ENCODE data around the gene KLF16.

KLF16 gene

DNA sequence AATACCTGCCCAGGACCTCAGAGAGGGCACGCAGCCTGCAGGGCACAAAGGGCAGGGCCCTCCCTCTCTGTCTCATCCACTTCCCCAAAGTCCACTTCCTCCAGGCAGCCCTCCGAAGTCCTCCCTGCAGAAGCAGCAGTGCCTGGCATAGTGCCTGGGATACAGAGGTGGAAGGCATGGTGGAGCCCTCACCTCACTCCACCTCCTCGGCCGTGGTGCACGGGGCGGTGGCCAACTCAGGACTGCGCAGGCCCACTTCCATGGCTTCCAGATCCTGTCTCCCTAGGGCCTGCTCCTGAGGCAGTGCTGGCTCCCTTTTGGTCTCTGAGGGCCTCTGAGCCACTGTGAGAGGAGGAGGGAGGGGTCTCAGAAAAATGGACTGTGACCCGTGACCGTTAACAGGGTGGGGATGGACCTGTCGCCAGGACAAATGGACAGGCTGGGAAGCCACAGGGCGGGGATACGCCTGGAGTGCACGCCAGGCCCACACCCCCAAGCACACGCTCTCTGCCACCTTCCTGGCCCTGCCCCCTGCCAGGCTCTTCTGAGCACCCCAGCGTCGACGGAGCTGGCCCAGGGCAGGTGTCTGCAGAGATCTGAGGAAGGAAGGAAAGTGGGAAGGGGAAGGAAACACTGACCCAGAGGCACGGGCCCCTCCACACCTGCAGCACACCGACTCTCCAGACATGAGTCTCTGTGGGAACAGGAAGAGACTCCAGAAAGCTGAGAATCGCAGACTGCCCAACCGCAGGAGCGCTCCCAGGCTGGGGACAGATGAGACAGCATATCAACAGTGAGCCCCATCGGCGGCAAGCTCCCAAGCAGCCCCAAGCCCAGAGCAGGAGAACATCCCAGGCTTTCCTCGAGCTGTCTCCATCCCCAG, 23.5 kb downstream of the KLF16 start:
- DNase-seq, result no peak

DNA sequence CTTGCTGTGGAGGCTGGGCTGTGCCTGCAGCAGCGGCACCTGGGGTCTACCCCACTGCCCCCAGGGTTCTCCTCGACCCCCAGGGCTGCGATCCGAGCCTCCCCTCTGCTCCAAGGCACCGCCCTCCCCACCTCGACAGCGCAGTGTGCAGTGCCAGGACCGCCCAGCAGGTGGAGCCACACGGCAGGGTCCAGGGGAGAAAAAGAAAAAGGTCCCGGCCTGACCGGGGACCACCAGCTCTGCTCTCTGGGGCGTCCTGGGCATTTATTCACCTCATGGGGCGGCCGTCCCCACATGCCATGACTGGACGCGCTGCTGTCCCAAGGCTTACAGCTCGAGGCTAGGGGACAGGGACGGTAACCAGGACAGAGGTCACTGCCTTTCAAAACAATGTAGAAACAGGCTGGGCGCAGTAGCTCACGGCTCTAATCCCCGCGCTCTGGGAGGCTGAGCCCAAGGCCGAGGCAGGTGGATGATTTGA, 25.7 kb downstream of the KLF16 start:
- DNase-seq, result peak; percentile 89

DNA sequence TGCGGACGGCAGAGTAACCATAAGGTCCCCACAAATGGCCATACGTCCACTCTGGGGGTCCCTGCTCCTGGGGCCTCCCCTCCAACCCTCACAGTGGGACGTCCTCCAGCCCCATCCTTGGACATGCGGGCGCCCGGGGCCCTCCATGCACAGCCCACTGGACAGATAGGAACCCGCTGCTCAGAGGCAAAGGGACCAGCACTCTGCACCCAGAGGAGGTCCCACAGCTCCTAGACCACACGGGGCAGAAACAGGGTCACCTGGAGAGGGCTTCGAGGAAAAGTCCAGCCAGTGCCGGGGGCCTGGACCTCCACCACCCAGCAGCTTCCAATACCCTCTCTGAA, 26.2 kb downstream of the KLF16 start:
- DNase-seq, result no peak

DNA sequence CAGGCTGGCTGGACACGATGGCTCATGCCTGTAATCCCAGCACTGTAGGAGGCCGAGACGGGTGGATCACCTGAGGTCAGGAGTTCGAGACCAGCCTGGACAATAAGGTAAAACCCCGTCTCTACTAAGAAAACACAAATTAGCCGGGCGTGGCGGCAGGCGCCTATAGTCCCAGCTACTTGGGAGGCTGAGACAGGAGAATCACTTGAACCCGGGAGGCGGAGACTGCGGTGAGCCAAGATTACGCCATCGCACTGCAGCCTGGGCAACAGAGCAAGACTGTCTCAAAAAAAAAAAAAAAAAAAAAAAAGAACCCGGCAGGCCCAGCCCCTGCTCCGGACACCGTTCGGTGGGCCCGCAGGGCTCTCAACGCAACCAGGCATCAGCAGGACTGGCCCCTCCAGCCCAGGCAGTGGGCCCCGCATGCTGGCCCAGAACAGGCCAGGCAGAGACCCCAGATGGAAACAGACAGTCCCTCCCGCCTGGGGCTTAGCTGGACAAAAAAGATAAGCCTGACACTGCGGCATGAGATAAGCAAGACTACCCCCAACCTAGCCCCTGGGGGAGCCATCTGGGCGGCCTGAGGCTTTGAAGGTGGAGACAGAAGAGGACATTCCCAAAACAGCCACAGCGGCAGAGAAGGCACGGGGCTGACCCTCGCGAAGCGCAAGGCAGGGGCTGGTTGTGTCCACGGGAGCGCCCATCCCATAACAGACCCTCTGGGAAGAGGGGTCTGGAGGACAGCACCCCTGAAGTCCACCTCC, 26.7 kb downstream of the KLF16 start:
- DNase-seq, result no peak

DNA sequence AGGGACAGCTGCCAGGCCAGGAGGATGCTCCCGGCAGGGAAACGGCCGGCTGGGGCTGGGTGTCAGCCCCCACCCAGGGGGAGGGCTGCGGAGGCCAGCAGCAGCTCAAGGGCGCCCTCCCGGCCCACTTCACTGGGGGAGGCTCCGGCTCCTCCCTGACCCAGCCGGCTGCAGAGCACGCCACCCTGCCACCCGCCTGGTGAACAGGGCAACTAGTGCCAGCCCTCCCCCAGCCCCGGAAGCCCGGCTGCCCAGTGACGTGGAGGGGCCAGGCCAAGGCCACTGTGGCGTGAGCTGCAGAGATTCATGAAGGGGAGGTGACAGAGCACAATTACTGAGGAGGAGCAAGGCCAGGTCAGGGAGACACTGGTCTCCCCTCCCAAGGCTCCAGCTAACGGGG, 29.8 kb downstream of the KLF16 start:
- no peak for DNase-seq

DNA sequence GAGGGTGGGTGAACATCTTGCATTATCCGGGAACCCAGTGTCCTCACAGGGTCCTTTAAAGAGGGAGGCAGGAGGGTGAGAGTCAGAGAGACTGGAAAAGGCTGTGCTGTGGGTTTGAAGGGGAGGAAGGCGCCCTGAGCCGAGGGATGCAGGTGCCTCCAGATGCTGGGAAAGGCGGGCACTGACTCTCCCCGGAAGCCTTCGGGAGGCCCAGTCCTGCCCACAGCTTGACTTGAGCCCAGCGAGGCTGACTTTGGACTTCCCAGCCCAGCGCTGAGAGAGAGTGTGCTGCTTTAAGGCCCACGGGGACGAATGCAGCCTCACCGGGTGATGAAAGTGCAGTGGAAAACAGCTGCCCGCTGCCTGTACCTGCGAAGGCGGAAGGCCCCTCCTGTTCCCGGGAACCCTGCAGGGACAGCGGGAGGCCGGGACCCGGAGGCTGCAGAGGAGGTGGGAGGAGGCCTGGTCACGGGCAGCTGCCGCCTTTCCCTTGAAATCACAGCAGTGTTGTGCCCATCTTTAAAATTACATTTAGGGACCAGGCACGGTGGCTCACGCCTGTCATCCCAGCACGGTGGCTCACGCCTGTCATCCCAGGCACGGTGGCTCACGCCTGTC, 31.2 kb downstream of the KLF16 start:
- no peak for DNase-seq

DNA sequence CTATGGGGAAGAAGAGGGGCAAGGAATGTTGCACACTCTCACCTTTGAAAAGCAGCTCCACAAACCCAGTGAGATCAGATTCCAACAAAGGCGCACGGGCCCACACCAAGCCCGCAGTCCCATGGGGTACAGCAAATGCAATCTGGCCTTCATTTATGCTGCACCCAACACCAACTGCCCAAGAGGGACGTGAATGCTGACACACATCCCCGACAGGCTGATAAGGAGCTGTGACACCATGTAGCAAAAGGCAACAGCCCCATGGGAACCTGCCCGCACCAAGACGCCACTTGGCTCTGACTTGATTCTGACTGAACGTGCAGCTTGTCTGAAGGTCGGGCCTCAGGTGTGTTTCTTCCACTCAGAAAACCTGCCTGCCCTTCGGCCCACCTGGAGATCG, 32.4 kb downstream of the KLF16 start:
- no peak for DNase-seq

DNA sequence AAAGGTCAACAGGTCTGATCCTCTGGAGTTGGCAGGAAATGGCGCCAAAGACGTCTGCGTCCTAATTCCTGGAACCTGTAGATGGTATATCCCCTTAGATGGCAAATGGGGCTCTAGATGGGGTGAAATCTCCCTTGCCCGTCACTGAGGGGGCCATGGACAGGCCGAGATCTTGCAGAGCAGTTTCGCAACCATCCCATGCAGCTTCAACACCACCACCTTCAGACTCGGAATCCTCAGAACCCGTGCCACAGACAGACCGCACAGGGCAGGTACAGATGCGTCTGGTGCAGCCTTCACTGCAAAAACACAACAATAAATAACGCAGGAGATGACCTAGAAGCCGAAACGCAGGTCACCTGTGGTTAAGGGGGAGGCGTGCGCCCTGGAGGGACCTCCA, 32.8 kb downstream of the KLF16 start:
- no peak for DNase-seq

DNA sequence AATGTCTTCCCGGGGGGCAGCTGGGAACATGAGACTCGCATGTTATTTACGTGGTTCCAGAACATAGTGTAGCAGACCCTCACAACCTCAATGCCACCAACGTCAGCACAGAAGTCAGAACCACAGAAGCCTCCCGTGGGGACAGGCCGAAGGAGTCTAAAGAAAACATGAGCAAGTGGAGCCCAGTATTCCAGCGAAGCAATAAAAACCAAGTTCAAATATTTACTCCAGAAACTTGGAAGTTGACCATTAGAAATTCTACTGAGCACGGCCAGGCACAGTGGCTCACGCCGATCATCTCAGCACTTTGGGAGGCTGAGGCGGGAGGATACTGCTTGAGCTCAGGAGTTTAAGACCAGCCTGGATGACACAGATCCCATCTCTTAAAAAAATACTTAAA, 33.4 kb downstream of the KLF16 start:
- no peak for DNase-seq

DNA sequence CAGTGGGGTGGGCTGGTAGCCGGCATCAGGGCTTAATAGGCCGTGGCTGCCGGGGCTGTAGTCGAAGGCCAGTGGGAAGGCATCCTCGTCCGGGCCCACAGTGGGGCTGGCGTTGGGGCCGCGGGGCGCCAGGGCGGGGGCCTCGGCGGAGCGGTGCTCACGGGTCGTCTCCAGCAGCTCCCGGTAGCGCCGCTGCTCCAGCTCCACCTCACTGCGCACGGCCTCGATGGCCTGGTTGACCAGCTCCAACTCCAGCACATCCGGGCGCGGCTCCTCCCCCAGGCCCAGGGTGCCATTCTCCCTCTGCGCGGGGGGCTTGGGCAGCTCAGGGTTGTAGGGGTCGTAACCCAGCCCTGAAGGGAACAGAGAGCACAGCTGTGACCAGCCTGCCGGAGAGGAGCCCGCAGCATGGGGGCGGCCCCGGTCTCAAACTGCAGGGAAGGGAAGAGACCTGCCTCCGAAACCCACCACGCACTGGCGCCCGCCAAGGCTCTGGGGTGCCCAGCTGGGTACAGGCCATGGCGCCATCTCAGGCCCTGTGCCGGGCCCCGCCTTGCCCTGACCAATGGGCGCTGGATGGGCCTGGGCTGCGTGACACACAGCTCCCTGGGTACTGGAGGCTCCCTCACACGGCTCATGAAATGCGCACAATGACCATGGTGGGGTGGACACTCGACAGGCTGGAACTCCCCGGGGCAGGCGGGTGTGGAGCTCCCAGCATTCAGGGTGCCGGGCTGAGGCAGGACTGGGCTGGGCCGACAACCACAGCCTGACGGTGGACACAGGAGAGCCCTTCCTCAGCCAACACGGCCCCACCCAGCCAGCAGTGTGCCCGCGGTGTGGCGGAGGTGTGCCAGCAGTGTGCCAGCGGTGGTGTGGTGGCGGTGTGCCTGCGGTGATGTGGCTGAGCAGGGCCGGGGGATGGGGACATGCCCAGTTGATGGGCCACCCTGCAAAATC, 34.8 kb downstream of the KLF16 start:
- DNase-seq, result no peak

DNA sequence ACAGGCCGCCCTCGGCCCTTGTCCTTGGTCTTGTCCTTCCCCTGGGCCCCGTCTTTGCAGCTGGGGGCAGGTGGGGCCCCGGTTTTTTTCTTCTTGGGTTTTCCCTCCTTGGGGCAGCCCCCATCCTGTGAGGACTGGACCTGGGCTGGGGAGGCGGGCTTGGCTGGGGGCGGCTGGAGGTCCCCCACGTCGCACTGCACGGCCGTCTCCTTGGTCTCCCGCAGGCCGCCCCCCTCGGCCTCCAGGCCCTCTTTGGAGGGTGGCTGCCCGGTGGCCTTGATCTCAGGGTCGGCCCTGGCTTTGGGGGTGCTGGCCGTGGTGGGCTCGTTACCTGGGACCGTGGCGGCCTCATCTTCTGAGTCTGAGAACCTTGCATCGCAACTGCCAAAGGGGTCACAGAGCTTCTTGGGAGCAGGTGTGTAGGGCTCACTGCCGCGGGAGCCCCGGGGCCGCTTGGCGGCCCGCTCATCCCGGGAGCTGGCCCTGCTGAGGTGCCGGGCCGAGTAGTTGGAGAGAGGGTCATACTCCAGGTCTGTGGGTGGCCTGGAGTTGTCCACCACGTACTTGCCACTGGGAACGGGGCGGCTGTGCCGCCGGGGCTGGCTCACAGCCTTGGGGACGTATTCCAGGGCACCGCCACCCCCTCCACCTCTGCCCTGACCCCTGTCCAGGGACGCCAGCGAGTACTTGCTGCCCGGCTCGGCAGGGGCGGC, 35.7 kb downstream of the KLF16 start:
- no peak for DNase-seq

DNA sequence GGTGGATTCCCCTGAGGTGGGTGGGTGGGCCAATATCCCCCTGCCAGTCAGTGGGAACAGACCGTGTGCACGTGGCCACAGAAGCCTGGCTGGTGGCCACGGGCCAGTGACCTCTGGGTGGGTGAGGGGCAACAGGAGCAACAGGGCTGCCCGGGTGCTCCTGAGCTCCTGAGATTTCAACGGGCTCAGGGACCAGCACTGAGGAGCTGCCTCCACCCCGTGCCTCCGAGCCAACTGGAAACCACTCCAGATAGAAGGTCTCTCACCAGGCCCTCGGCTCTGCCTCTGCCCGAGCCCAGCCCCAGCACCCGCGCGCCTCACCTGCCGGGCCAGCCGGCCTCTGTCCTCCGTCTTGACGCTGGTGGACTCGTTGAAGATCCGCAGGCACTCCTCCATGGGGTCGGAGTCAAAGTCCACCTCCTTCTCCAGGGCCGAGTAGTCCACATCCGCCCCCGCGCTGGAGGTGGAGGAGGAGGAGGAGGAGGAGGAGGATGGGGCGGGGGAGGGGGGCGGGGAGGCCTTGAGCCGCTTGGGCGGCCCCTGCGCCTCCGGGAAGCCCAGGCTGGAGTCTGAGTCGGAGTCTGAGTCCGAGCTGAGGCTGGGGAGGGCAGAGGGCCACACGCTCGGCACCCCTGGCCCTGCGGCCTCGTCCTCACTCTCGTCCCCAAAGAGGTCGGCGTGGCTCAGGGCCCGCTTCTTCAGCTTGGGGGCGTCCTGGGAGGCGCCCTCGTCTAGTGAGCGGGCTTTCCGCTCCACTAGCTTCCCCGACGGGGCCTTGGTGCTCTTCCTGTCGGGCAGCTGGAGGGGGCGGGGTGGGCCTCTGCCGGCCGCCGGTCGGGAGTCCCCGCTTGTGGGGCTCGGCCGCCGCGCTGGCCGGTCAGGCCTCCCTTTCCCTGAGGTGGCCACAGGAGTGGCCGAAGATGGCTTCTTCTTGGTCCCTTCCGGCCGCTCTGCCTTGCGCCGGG, 36.5 kb downstream of the KLF16 start:
- DNase-seq, result no peak

DNA sequence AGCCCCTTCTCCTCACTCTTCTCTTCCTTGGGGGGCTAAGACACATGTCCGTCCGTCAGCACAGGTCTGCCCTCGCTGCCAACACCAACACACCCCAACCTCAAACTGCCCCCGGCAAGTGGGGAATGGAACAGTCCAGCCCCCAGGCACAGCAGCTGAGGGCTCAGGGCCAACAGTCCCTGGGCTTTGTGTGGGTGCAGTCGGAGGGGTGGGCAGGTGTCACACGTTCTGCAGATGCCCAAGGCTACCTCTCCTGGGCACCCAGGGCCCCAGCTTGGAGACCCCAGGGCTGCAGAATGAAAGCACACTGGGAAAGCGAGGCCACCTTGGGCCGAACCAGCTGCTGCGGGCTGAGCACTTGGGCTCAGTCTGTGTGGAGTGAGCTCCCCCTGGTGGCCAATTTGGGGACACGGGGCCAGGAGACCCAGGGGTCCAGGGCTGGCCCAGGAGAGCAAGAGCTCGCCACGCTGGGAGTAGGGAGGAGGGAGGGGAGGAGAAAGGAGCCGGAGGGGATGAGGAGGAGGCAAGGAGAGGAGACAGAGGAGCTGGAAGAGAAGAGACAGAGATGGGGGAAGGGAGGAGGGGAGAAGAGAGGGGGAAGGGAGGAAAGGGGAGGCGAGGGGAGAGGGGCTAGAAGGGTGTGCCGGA, 37.3 kb downstream of the KLF16 start:
- peak; percentile 87 for DNase-seq

DNA sequence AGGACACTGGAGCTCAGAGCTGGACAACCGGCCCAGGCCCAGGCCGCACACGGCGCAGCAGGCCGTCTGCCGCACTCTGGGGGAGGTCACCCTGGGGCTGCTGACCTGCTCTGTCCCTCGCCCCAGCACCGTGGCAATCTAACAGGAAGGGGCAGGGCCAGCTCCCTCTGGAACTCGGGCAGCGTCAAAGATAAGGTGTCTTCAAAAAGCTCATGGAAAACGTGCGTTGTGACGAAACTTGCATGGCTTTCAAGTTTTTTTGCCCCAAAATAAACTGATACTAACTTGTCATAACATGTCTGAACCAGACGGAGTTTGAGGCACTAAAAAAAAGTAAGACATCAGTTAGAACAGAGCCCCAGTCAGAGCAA, 39.1 kb downstream of the KLF16 start:
- no peak for DNase-seq

DNA sequence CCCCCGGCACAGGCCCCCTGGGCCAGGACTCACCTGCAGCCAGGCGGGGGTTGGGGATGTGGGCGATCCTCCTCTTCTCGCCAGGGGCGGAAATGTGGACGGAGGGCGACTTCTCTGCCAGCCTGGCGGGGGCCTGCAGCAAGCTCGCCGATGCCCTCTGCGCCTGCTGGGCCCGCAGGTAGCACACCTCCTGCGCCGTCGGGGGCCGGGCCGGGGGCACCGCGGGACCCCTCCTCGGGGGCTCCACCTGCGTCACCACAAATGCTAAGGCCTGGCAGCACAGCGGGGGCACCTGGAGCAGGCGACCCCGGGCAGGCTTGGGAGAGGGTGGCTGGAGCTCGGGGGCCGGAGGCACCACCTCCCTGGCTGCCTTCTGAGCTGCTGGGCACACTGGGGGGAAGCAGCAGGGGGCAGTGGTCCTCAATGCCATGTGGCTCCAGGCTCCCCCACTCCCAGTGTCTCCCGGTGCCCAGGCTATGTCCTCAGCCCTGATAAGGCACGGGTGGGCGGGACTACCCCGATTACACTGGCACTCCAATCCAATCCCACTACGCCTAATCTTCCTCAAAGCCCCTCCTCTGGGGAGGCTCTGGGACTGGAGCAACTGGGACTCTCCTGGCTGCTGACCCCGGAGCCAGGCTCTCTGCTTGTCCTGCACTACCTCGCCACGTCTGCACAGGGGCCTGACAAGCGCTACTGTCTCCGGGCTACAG, 39.7 kb downstream of the KLF16 start:
- no peak for DNase-seq

DNA sequence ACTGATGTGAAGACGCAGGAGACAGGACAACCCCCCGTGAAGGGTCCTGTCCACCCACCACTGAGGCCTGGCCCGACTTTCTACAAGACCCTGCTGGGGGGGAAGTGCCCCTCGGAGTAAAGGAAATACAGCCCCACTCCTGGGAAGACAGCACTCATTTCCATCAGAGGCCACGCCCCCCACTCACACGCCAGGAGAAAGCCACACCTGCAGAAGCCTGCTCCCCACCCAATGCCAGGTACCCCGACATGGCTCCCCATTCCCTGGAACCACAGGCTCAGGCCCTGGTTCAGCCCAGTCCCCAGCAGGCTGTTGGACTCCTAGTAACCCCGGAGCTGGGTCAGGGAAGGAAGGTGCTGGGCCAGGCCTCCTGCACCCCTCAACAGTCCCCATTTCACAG, 40.4 kb downstream of the KLF16 start:
- no peak for DNase-seq

DNA sequence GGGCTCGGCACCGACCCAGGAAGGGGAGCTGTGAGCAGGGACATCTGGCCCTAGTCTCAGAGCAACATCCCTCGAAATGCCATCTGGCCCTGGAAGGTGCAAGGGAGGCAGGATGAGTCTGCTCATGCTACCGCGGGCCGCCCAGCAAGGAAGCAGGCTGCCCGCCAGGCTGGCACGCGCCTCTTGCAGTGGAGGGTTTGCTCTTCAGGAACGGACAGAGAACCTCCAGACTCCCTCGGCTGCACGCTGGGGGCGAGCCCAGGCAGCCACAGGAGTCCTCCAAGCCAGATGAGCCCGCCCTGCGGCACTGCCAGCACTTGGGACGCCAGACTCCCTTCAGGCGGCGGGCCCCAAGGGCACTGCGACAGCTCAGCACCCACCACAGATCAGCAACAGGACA, 41.2 kb downstream of the KLF16 start:
- no peak for DNase-seq

DNA sequence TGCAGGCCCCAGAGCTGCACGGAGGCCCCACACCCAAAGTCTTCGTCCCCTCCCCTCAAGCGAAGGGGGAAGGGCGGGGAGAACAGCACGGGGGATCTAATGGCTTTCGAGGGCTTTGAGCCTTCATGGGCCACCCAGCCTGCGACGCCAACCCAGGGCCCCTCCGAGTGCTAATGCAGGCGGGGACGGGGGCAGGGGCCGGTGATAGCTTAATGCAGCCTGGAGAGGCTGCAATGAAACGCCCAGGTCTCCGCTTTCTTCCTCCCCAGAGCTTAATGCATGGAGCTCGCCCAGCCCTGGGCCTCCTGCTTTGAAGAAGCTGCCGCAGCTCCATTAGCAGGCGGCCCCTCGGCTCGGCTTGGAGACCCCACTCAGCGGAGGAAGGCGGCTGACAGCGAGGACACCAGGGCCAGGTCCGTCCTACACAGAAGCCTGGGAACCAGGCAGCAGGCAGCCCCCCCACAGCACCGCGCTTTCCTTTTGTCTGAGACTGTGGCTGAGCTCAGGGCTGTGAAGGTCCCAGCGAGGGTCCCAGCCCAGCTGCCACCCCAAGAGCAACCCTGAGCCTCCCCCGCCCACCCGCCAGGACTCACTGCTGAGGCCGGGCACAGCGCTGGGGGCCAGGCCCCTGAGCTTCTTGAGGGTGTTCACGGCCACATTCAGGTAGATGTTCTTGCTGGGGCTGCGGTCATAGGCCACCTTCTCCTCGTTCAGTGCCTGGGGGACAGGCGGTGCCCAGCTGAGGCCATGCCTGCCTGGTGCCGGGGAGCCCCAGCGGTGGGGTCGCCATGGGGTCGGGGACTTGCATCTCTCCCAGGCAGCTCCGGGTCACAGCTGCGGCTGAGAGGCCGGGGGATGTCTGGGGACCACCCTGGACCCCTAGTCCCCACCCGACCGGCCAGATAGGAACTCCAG, 43.8 kb downstream of the KLF16 start:
- DNase-seq, result no peak
